Ovary (tissue), 3 donors: ENCODE measurements around the gene MCU.

Experiments
- POLR2A ChIP-seq: fragments of 450-650 bp; IDR thresholded peaks from one replicate; pipeline ENCODE4 v1.6.1; 2017; ENCODE audit warnings: antibody characterized with exemption, mild to moderate bottlenecking, moderate library complexity
- TF ChIP-seq, protein P1 (sequence below), 3 donors: fragments of 450-650 bp in 2 of 3; fragments of 200-600 bp in 1 of 3; IDR thresholded peaks; one replicate each; pipeline versions ENCODE4 v1.5.1 to v1.8.0; 2016 to 2022; ENCODE audit warnings: antibody characterized with exemption in 3 of 3, mild to moderate bottlenecking in 1 of 3
- donor health status: DM: no; HTN: no; CAD: no.

DNA sequence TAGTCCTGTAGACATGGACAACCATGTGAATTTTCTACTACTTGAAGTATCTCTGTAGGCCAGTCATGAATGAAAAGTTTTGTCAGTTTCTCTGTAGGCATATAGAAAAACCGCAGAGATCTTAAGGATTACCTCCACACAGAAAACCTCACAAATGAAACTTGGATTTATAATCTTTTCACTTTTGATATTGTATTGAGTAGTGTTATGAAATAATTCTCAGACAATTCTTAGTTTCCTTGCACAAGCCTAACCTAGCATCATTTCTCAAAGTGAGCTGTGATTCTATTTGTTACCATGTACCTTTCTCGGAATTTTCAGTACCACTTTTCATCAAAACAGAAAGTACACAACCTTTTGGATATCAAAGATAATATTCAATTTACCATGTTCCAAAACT, 150.2 kb downstream of the MCU start:
- no peak for TF ChIP-seq POLR2A
- TF ChIP-seq, protein P1, sequence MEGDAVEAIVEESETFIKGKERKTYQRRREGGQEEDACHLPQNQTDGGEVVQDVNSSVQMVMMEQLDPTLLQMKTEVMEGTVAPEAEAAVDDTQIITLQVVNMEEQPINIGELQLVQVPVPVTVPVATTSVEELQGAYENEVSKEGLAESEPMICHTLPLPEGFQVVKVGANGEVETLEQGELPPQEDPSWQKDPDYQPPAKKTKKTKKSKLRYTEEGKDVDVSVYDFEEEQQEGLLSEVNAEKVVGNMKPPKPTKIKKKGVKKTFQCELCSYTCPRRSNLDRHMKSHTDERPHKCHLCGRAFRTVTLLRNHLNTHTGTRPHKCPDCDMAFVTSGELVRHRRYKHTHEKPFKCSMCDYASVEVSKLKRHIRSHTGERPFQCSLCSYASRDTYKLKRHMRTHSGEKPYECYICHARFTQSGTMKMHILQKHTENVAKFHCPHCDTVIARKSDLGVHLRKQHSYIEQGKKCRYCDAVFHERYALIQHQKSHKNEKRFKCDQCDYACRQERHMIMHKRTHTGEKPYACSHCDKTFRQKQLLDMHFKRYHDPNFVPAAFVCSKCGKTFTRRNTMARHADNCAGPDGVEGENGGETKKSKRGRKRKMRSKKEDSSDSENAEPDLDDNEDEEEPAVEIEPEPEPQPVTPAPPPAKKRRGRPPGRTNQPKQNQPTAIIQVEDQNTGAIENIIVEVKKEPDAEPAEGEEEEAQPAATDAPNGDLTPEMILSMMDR (IDR thresholded peaks at IDR 0.05): no peak
